HUDEP-2 (cell line): ENCODE data around the gene IFRD2.
"Not testable (repeated sequence)": the region's sequence is repeated elsewhere in the genome, so short reads cannot be mapped to it uniquely, and the experiment has no call there.

Source experiments
- DNase-seq, 76 experiments: peaks; one replicate each; lab custom pipeline; 2025; ENCODE audit not compliant: unreplicated experiment in 76 of 76; lab: John Stamatoyannopoulos, UW

Gene IFRD2

DNA sequence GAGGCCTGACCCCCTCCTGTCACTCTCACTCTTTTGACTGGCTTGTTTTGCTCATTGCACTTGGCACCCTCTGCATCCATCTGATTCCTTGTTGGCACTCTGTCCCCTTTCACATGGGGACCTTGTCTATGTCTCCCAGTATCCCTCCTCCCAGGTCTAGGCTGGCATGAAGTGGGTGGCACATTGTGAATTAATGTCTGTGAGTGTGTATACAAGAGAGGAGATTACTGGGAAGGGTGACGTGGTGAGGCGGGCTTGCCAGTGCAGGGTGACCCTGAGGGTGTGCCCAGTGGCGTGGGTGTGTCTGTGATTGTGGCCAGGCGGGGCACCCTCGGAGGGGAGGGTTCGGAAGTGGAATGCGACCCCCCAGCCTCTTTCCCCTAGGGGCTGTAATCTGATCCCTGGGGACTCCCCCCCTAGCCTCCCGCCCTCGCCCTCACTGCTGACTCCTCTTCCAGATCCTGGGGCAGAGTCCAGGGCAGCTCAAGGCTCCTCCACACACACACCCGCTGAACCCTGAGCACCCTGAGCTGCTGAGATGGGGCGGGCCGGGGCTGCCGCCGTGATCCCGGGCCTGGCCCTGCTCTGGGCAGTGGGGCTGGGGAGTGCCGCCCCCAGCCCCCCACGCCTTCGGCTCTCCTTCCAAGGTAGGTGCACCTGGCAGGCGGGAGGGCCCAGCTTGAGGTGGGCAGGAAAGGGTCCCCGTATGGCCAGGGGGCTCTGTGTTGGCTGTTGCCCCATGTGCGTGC is 23.4 kb downstream of the IFRD2 start, which contains the start of gene SEMA3B:
Gene SEMA3B, plus strand, starts transcription at position 445 of the 749 bp plus-strand sequence. Its CDS starts 94 bp downstream, at position 539.
- peak in 23 of 76 experiments; percentile 4 to 34 (median 22) for DNase-seq

- DNase-seq, result no peak
These were observed 24.0 kb downstream of the IFRD2 start for GRCh38 chr3:50268276-50268675.

GRCh38 chr3:50267280-50267913 is 24.8 kb downstream of the IFRD2 start:
- no peak for DNase-seq

GRCh38 chr3:50266836-50267235 is 25.4 kb downstream of the IFRD2 start:
- no peak for DNase-seq

DNA sequence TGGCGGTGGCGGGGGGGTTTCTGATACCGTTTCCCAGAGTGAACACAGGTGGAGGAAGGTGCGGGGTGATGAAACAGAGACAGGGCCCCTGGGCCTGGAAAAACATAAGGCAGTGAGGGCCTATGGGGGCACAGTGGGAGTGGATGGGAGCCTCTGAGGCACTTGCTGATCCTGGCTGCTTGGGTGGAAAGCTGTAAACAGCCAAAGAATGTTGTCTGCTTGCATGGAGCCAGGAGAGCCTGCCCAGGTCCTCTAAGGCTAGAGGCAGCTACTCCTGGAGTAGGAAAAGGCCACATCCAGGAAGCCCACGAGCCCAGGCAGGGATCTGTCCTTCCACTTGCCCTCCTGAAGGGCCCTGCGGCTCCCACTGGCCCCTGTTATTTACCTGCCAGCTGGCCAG is 26.2 kb downstream of the IFRD2 start:
- no peak for DNase-seq

- DNase-seq, result no peak
These were observed 26.7 kb downstream of the IFRD2 start for GRCh38 chr3:50265571-50265970.

DNA sequence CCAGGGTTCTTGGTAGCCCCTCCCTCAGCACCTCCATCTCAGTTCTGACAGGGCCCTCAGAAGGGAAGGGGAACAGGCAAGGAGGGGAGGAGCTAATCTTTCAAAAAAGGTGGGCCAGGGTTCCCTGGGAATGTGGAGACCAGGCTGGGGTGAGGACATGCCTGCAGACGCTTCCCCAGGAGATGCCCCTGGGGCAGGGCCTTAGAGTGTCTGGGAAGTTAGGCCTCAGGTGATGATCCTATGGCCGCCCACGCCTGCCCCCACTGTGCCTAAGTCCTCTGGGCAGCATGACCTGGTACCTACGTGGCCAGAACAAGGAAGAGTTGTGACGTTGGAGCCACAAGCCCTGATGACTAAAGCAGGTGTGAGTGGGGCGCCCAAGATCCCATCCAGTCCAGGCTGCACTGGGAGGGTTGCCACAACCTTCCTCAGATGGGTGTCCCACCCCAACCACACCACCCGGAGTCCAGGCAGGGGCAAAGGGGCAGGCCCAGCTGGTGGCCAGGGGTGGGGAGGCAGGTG is 27.2 kb downstream of the IFRD2 start:
- DNase-seq, result no peak

DNA sequence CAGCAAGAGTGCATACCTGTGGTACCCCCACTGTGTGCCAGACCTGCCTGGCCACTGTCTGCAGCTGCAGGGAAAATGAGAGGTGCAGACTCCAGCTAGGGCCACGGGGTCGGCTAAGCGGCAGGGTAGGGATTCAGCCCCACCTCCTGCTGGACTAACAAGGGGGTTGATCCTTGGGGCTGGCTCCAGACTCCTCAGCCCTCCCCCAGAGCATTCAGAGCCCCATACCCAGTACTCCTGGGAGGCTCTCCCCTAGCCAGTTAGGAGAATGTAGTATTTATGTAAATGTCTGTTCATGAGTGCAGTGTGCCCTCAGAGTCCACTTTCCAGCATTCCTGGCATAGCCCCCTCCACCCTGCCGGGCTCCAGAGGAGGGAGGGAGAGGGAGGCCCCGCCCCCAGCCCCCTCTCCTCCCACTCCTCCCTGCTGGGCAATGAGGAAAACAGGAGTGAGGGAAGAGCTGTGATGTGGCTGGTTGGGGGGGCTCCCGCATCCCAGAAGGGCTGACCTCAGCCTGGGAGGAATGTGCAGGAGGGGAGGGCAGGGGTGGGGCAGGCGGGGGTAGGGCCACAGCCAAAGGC is 27.8 kb downstream of the IFRD2 start:
- DNase-seq, result no peak

DNA sequence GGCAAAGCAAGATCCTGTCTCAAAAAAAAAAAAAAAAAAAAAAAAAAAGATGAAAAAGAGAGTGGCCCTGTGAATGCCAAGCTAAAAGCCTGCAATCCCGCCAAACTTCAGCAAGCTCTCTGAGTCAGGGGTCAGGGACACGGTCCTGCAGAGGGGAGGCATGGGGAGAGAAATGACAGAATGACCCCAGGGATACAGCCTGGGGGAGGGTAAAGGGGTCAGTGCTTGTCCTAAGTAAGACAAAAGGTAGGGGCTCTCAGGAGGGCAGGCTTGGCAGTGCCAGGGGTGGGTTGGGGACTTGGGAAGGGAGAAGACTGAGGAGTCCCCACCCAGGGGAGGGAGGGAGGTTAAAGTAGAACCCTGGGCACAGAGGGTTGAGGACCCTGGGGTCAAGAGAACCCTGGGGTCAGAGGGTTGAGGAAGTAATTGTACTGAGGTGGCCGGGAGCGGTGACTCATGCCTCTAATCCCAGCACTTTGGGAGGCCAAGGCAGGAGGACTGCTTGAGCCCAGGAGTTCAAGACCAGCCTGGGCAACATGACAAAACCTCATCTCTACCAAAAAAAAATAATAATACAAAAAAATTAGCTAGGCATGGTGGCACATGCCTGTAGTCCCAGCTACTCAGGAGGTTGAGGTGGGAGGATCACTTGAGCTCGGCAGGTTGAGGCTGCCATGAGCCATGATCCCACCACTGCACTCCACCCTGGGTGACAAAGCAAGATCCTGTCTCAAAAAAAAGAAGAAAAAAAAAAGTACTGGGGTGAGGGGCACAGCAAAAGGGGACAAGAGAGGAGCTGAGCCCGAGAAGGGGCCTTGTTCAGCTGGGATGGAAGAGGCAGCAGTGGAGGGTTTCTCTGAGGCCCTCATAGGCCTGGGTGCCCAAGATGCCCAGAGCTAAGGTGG is 28.5 kb downstream of the IFRD2 start:
- no peak for DNase-seq

GRCh38 chr3:50262778-50263177 is 29.5 kb downstream of the IFRD2 start:
- DNase-seq, result no peak

GRCh38 chr3:50262200-50262599 is 30.0 kb downstream of the IFRD2 start:
- DNase-seq, result not testable (repeated sequence)

GRCh38 chr3:50261505-50261904 is 30.7 kb downstream of the IFRD2 start:
- no peak for DNase-seq

GRCh38 chr3:50260942-50261441 is 31.2 kb downstream of the IFRD2 start:
- DNase-seq, result no peak

DNA sequence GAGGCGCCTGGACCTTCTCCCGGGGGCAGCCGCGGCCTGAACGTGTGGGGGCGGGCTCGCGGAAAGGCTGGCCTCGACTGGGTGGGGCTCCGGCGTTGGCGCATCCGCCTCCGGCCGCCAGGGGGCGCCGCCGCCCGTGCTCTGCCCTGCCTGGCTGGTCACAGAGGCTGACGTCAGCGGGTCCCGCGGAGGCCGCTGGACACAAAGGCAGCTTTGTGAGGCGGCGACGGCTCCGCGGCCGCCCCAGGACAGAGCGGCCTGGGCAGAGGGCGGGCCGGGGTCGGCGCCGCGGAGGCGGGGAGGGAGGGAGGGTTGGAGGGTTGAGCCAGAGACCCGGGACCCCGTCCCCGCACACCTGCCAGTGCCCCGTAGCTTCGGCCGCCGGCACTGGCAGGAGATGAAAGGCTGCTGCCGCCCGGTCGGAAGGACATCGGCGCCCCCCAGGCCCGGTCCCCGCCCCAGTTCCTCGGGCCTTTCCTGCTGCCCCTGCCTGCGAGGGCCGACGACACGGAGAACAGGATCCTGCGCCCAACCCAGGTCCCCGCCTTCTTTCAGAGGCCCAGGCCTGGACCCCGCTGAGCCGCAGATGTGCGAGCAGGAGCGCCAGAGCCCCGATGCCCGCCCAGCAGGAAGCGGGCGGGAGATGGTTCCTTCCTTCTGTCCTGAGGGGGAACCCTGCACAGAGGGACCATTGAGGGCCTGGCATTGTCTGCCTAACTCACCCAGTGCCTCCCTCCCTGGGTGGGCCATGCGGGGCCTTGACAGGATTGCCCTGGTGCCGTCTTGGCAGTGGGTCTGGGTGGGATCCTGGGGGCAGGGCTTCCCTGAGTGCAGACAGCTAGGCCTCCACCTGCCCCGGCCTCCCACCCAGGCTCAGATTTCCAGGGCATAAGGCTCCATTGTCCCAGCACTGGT is 31.9 kb downstream of the IFRD2 start:
- DNase-seq, result peak in 73 of 76 experiments; percentile 14 to 89 (median 72)

GRCh38 chr3:50259432-50260026 is 32.7 kb downstream of the IFRD2 start:
- DNase-seq, result no peak

GRCh38 chr3:50258979-50259378 is 33.2 kb downstream of the IFRD2 start:
- no peak for DNase-seq

- DNase-seq, result no peak
These were observed 34.1 kb downstream of the IFRD2 start for GRCh38 chr3:50258029-50258680.
